H1 (cell line): ENCODE data around the gene SLC39A9. TPM values are rescaled to one million over a fixed set of nuclear protein-coding genes. Genes with fewer than 3 reads are reported as not detected.

Source experiments
- KDM1A ChIP-seq: fragments of 200-600, 300-600 bp; sonication (generic); IDR thresholded peaks from 2 replicates; pipeline ENCODE4 v1.7.1; 2016; ENCODE audit warnings: mild to moderate bottlenecking, low read length, borderline replicate concordance
- KDM4A ChIP-seq: IDR thresholded peaks from one replicate; pipeline ENCODE4 v1.7.1; 2012; ENCODE audit warnings: low read depth, mild to moderate bottlenecking, moderate library complexity, low read length, inconsistent platforms; ENCODE audit not compliant: severe bottlenecking
- NANOG ChIP-seq: IDR thresholded peaks from 2 replicates; pipeline ENCODE4 v1.6.1; 2011; ENCODE audit warnings: low read length, low read depth, mild to moderate bottlenecking, inconsistent platforms; ENCODE audit not compliant: insufficient read depth, poor library complexity, severe bottlenecking
- polyA plus RNA-seq, 7 experiments: library from polyadenylated mRNA; depleted of rRNA in 3 of 7; stranded (reverse) in 5 of 7; unstranded in 2 of 7; fragments of >200 nt in 5 of 7; fragments of 200-250 nt in 2 of 7; gene quantifications; 1 replicate in 5 of 7; 2 replicates in 1 of 7; 4 replicates in 1 of 7; pipeline versions ENCODE4 v1.2.1 to v1.2.3, GENCODE V29; 2011 to 2013; ENCODE audit warnings: missing spikeins in 2 of 7, mixed read lengths in 2 of 7
- total RNA-seq: library from RNA; stranded (reverse); fragmentation: NEBNext Ultra II Directional; extraction: Animal tissue kit (Norgen Biotek cat#: 25700); gene quantifications from 2 replicates; pipeline ENCODE4 v1.2.1, GENCODE V29; 2021
- TF ChIP-seq, protein P1 (sequence below): fragments of 300-600 bp; sonication (generic); IDR thresholded peaks from 2 replicates; pipeline ENCODE4 v1.7.1; 2012; ENCODE audit warnings: low read length, moderate library complexity, mild to moderate bottlenecking, inconsistent platforms; ENCODE audit not compliant: insufficient replicate concordance

SLC39A9 gene
- total and polyA plus RNA-seq, 2 of the 8 experiments (the other 6 are each of a cell fraction or from before 2014, with no cell fraction given), result 31.0 to 44.2 TPM

- TF ChIP-seq, protein P1, sequence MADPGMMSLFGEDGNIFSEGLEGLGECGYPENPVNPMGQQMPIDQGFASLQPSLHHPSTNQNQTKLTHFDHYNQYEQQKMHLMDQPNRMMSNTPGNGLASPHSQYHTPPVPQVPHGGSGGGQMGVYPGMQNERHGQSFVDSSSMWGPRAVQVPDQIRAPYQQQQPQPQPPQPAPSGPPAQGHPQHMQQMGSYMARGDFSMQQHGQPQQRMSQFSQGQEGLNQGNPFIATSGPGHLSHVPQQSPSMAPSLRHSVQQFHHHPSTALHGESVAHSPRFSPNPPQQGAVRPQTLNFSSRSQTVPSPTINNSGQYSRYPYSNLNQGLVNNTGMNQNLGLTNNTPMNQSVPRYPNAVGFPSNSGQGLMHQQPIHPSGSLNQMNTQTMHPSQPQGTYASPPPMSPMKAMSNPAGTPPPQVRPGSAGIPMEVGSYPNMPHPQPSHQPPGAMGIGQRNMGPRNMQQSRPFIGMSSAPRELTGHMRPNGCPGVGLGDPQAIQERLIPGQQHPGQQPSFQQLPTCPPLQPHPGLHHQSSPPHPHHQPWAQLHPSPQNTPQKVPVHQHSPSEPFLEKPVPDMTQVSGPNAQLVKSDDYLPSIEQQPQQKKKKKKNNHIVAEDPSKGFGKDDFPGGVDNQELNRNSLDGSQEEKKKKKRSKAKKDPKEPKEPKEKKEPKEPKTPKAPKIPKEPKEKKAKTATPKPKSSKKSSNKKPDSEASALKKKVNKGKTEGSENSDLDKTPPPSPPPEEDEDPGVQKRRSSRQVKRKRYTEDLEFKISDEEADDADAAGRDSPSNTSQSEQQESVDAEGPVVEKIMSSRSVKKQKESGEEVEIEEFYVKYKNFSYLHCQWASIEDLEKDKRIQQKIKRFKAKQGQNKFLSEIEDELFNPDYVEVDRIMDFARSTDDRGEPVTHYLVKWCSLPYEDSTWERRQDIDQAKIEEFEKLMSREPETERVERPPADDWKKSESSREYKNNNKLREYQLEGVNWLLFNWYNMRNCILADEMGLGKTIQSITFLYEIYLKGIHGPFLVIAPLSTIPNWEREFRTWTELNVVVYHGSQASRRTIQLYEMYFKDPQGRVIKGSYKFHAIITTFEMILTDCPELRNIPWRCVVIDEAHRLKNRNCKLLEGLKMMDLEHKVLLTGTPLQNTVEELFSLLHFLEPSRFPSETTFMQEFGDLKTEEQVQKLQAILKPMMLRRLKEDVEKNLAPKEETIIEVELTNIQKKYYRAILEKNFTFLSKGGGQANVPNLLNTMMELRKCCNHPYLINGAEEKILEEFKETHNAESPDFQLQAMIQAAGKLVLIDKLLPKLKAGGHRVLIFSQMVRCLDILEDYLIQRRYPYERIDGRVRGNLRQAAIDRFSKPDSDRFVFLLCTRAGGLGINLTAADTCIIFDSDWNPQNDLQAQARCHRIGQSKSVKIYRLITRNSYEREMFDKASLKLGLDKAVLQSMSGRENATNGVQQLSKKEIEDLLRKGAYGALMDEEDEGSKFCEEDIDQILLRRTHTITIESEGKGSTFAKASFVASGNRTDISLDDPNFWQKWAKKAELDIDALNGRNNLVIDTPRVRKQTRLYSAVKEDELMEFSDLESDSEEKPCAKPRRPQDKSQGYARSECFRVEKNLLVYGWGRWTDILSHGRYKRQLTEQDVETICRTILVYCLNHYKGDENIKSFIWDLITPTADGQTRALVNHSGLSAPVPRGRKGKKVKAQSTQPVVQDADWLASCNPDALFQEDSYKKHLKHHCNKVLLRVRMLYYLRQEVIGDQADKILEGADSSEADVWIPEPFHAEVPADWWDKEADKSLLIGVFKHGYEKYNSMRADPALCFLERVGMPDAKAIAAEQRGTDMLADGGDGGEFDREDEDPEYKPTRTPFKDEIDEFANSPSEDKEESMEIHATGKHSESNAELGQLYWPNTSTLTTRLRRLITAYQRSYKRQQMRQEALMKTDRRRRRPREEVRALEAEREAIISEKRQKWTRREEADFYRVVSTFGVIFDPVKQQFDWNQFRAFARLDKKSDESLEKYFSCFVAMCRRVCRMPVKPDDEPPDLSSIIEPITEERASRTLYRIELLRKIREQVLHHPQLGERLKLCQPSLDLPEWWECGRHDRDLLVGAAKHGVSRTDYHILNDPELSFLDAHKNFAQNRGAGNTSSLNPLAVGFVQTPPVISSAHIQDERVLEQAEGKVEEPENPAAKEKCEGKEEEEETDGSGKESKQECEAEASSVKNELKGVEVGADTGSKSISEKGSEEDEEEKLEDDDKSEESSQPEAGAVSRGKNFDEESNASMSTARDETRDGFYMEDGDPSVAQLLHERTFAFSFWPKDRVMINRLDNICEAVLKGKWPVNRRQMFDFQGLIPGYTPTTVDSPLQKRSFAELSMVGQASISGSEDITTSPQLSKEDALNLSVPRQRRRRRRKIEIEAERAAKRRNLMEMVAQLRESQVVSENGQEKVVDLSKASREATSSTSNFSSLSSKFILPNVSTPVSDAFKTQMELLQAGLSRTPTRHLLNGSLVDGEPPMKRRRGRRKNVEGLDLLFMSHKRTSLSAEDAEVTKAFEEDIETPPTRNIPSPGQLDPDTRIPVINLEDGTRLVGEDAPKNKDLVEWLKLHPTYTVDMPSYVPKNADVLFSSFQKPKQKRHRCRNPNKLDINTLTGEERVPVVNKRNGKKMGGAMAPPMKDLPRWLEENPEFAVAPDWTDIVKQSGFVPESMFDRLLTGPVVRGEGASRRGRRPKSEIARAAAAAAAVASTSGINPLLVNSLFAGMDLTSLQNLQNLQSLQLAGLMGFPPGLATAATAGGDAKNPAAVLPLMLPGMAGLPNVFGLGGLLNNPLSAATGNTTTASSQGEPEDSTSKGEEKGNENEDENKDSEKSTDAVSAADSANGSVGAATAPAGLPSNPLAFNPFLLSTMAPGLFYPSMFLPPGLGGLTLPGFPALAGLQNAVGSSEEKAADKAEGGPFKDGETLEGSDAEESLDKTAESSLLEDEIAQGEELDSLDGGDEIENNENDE, result no peak
- no peak for TF ChIP-seq KDM4A
- no peak for TF ChIP-seq NANOG
- no peak for TF ChIP-seq KDM1A
Measured at GRCh38 chr14:69404883-69405282, 6.4 kb downstream of the SLC39A9 start (continued).
